WTC11 (cell line): ENCODE measurements around the gene GIMAP8. TPM values are rescaled to one million over a fixed set of nuclear protein-coding genes. Genes with fewer than 3 reads are reported as not detected.
A peak's percentile ranks its signal among the peaks of the same experiment; 100 is the strongest.

Experiments used
- ATAC-seq: fragments of 200-7000 bp; cut with Tn5 transposase; 2 replicates; pipeline ENCODE4 v1.10.0; 2021; ENCODE audit warnings: mild to moderate bottlenecking, moderate library complexity
- CTCF ChIA-PET: fragments of 300-600 bp; sonication (Branson Sonifier 250); formaldehyde crosslinking; loops from one replicate; lab custom pipeline; 2021; ENCODE audit warnings: antibody characterized with exemption; lab: Charles Lee
- POLR2A ChIA-PET: fragments of 350-600 bp; sonication (Branson Sonifier 250); formaldehyde crosslinking; loops from one replicate; lab custom pipeline; 2021; ENCODE audit warnings: antibody characterized with exemption; lab: Charles Lee
- DNase-seq: peaks from one replicate; pipeline ENCODE4 v3.0.0; 2021; ENCODE audit warnings: low spot score
- H3K27ac Mint-ChIP-seq: 2 replicates; pipeline ENCODE4 v1.8.0; 2021; ENCODE audit warnings: mixed read lengths
- H3K27me3 Mint-ChIP-seq: 2 replicates; pipeline ENCODE4 v1.8.0; 2021; ENCODE audit warnings: low read depth, mild to moderate bottlenecking, moderate library complexity, mixed read lengths
- H3K36me3 Mint-ChIP-seq: 2 replicates; pipeline ENCODE4 v1.8.0; 2021; ENCODE audit warnings: mixed read lengths
- H3K4me1 Mint-ChIP-seq: 2 replicates; pipeline ENCODE4 v1.8.0; 2022; ENCODE audit warnings: mixed read lengths
- H3K4me3 Mint-ChIP-seq: 2 replicates; pipeline ENCODE4 v1.8.0; 2021; ENCODE audit warnings: mild to moderate bottlenecking, moderate library complexity, mixed read lengths
- H3K9me3 Mint-ChIP-seq: 2 replicates; pipeline ENCODE4 v1.8.0; 2021; ENCODE audit warnings: mixed read lengths
- ARID4B ChIP-seq: sonication (generic); formaldehyde crosslinking; IDR thresholded peaks from 2 replicates; pipeline ENCODE4 v1.8.0; 2023; ENCODE audit warnings: missing genetic modification reagents, mild to moderate bottlenecking, borderline replicate concordance
- ATF1 ChIP-seq: sonication (generic); formaldehyde crosslinking; IDR thresholded peaks from 2 replicates; pipeline ENCODE4 v1.8.1; 2023; ENCODE audit warnings: mild to moderate bottlenecking, moderate library complexity, missing genetic modification reagents
- CBFB ChIP-seq: sonication (generic); formaldehyde crosslinking; IDR thresholded peaks from 2 replicates; pipeline ENCODE4 v1.8.1; 2022; ENCODE audit warnings: mild to moderate bottlenecking, low read depth, missing genetic modification reagents
- CTCF ChIP-seq: fragments of 200-600 bp; IDR thresholded peaks from 2 replicates; pipeline ENCODE4 v1.8.0; 2022; ENCODE audit warnings: antibody characterized with exemption
- E2F1 ChIP-seq: sonication (generic); formaldehyde crosslinking; IDR thresholded peaks from 2 replicates; pipeline ENCODE4 v1.8.0; 2022; ENCODE audit warnings: mild to moderate bottlenecking, missing genetic modification reagents
- E2F4 ChIP-seq: sonication (generic); formaldehyde crosslinking; IDR thresholded peaks from 2 replicates; pipeline ENCODE4 v1.8.1; 2022; ENCODE audit warnings: low read depth, mild to moderate bottlenecking, moderate library complexity, missing genetic modification reagents, borderline replicate concordance
- ERG ChIP-seq: fragments of 250-450 bp; sonication (Bioruptor Pico); IDR thresholded peaks from 2 replicates; pipeline ENCODE4 v1.8.0; 2021; ENCODE audit warnings: mild to moderate bottlenecking
- JAZF1 ChIP-seq: fragments of 250-450 bp; sonication (Bioruptor Pico); IDR thresholded peaks from 2 replicates; pipeline ENCODE4 v1.9.0; 2021; ENCODE audit warnings: moderate library complexity, mild to moderate bottlenecking, inconsistent platforms
- NFATC4 ChIP-seq: fragments of 250-450 bp; sonication (Bioruptor Pico); IDR thresholded peaks from 2 replicates; pipeline ENCODE4 v1.9.0; 2021; ENCODE audit warnings: mild to moderate bottlenecking
- NR2C2 ChIP-seq: sonication (generic); formaldehyde crosslinking; IDR thresholded peaks from 2 replicates; pipeline ENCODE4 v1.8.0; 2022; ENCODE audit warnings: mild to moderate bottlenecking, missing genetic modification reagents
- SP1 ChIP-seq: sonication (generic); formaldehyde crosslinking; conservative IDR thresholded peaks from 2 replicates; pipeline ENCODE4 v1.8.1; 2022; ENCODE audit warnings: missing genetic modification reagents
- ZBTB43 ChIP-seq: sonication (generic); formaldehyde crosslinking; IDR thresholded peaks from 2 replicates; pipeline ENCODE4 v1.8.1; 2023; ENCODE audit warnings: mild to moderate bottlenecking, missing genetic modification reagents
- ZNF232 ChIP-seq: sonication (generic); formaldehyde crosslinking; IDR thresholded peaks from 2 replicates; pipeline ENCODE4 v1.8.0; 2022; ENCODE audit warnings: mild to moderate bottlenecking, missing genetic modification reagents
- total RNA-seq: library from RNA; stranded (reverse); gene quantifications from 3 replicates; pipeline ENCODE4 v1.2.3, GENCODE V29; 2021

Gene GIMAP8
- total RNA-seq, 1 experiment from 2014 or later: 0.09 TPM

- DNase-seq: peak; percentile 26
- Mint-ChIP-seq H3K27me3 (peaks cover 43% of the 10 kb centered on the region), H3K4me1 (peaks cover 13% of the 10 kb centered on the region), H3K9me3 (no peaks in the 10 kb centered on the region), H3K36me3 (no peaks in the 10 kb centered on the region), H3K27ac (no peak overlapping the region), H3K4me3 (no peak overlapping the region)
- CTCF ChIA-PET: interaction anchor here (0.7 to 2.2 kb wide), 19 partner anchors 10 to 399 kb away, joined by 3 to 15 read pairs (median 4); partner anchors contain the start of genes GIMAP2, GIMAP4, GIMAP5 and GIMAP7
- no peak for TF ChIP-seq ATF1
- no peak for TF ChIP-seq E2F4 (CRISPR knock-in tag)
- no peak for TF ChIP-seq ERG (CRISPR knock-in tag)
- no peak for TF ChIP-seq E2F1 (CRISPR knock-in tag)
- TF ChIP-seq NFATC4: no peak
- no peak for TF ChIP-seq ARID4B (CRISPR knock-in tag)
- no peak for TF ChIP-seq NR2C2 (CRISPR knock-in tag)
- no peak for TF ChIP-seq JAZF1 (CRISPR knock-in tag)
- TF ChIP-seq SP1 (CRISPR knock-in tag): no peak
- TF ChIP-seq CBFB (CRISPR knock-in tag): no peak
- TF ChIP-seq ZNF232: no peak
- peak; percentile 29 for ATAC-seq
- POLR2A ChIA-PET: no interaction called here
Observed at GRCh38 chr7:150447966-150448788, 2.3 kb upstream of the GIMAP8 start.

GRCh38 chr7:150448789-150449147 is 1.7 kb upstream of the GIMAP8 start:
- peaks cover 41% of the 10 kb centered on the region for H3K27me3 Mint-ChIP-seq
- H3K4me3 Mint-ChIP-seq: no peak overlapping the region
- no peak for TF ChIP-seq ZBTB43 (CRISPR knock-in tag)
- peak; percentile 79 for TF ChIP-seq CTCF
- H3K4me1 Mint-ChIP-seq: peaks cover 13% of the 10 kb centered on the region
- DNase-seq: peak; percentile 84
- POLR2A ChIA-PET: no interaction called here
- H3K36me3 Mint-ChIP-seq: no peaks in the 10 kb centered on the region
- H3K27ac Mint-ChIP-seq: no peak overlapping the region
- ATAC-seq: peak; percentile 85
- no peaks in the 10 kb centered on the region for H3K9me3 Mint-ChIP-seq
- CTCF ChIA-PET: interaction anchor here (0.6 to 2.2 kb wide), 32 partner anchors 9 to 398 kb away, joined by 3 to 15 read pairs (median 4); partner anchors contain the start of genes GIMAP2, GIMAP4, GIMAP5 and GIMAP7
